GM10847 (cell line): ENCODE data around the gene DNAJC2.
A peak's percentile ranks its signal among the peaks of the same experiment; 100 is the strongest.

ENCODE experiments used
- POLR2A ChIP-seq: IDR thresholded peaks from 2 replicates; pipeline ENCODE4 v1.6.1; 2011; ENCODE audit not compliant: insufficient read length; ENCODE audit errors: extremely low read depth

The DNAJC2 gene, protein sequence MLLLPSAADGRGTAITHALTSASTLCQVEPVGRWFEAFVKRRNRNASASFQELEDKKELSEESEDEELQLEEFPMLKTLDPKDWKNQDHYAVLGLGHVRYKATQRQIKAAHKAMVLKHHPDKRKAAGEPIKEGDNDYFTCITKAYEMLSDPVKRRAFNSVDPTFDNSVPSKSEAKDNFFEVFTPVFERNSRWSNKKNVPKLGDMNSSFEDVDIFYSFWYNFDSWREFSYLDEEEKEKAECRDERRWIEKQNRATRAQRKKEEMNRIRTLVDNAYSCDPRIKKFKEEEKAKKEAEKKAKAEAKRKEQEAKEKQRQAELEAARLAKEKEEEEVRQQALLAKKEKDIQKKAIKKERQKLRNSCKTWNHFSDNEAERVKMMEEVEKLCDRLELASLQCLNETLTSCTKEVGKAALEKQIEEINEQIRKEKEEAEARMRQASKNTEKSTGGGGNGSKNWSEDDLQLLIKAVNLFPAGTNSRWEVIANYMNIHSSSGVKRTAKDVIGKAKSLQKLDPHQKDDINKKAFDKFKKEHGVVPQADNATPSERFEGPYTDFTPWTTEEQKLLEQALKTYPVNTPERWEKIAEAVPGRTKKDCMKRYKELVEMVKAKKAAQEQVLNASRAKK

DNA sequence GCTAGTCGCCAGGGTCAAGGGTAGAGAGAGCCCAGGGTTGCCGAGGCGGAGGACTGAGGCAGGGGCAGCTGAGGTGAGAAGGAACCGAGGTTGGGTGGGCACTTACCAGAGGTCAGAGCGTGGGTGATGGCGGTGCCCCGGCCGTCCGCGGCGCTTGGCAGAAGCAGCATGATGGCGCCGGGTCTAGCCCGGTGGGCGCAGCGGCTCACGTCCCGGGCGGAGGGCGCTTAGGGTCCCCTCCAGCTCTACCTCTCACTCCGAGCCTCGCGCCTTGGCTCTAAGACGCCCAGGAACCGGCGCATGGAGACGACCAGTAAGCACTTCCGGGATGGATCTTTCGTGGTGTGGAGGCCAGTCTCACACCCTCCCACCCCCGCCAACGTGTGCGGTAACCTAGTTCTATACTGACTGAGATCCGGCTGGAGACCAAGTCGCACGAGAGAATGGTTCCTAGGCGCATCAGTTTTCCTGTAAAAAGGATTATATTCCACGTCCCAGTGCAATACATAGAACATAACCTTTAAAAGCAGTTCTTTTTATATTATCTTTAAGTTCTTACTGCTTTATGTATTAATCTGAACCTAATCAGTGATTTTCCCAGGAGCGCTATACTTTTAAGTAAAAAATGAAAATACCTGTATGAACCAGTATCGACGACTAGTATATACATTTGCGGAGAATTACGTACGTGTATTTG lies at the start of gene DNAJC2:
DNAJC2 (minus strand) TSS at position 315 of the 697 bp plus-strand sequence; CDS start at position 170, 145 bp downstream.
- TF ChIP-seq POLR2A, result peak; percentile 84

DNA sequence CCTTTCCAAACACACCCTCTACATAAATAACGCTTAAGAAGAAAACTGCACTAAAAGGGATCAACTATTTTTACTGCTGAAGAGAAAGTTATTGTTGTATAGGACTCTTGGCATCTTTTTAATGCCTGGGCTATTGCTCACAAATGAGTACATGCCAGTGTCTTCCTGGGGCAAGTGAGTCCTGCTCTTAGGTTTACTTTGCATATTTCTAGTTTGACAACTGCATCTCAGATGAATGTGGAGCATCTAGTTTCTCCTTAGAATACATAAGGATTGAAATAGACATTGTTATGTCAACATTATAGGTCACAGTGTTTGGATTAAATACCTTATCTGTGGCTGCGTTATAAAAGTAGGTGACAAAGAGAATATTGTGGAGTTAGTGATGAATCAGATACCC lies 47.4 kb upstream of the DNAJC2 start:
- TF ChIP-seq POLR2A, result no peak

DNA sequence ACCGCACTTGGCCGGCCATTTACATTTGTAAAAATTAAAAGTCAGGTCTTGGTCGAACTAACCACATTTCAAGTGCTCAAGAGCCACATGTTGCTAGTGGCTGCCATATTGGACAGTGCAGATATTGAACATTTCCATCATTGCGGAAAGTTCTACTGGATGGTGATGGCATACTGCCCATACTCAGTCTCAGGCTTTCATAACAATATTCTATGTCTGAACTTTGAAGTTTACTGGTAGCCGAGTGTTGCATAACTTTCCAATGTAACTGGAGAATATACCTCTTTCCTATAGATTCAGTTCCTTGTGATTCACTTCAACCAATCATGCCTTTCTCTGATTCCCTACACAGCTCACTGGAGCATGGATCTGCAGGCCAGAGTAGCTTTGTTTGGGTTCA lies 46.6 kb upstream of the DNAJC2 start:
- no peak for TF ChIP-seq POLR2A

DNA sequence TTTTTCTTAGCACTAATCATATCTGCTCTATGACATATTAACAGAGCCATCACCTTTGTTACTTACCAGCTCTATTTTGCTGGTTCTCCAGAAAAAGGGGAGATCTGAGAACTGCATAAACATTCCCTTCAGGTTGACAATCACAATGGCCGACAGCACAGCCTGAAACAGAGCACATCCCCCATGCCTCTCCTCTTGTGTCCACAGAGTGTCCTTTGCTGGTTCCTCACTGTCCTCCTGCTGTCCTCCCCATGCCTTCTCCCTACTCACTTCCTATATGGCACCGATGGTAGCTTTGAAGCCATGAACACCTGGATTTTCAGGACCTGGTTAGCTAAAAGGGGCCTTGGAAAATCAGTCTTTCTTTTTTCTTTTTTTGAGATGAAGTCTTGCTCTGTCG lies 44.7 kb upstream of the DNAJC2 start:
- TF ChIP-seq POLR2A, result no peak

DNA sequence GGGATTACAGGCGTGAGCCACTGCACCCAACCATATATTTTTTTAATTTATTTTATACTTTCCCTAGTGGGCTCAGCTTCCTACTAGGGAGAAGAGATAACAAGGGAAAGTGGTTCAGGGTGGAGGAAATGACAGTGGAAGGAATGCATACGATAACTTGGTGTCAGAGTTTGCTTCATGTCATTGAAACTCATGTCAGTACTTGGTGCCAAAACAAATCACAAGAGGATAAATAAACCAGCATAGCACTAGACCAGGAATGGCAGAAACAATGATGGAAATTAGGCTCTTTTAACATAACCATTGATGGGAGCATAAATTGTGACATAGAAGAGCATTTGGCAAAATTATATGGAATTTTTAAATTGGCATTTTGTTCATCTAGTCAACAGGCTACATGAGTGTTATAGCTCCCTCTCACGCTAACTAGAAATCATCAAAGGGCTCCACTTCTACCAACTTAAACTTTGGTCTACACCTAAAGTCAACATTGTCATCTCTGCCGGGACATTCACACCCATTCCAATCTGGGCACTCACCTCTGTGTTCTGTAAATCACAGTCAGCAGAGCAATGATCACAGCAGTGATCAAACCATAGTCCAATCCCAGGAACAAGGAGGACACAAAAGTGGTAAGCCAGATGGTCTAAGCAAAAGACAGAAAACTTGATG lies 44.0 kb upstream of the DNAJC2 start:
- TF ChIP-seq POLR2A, result no peak

DNA sequence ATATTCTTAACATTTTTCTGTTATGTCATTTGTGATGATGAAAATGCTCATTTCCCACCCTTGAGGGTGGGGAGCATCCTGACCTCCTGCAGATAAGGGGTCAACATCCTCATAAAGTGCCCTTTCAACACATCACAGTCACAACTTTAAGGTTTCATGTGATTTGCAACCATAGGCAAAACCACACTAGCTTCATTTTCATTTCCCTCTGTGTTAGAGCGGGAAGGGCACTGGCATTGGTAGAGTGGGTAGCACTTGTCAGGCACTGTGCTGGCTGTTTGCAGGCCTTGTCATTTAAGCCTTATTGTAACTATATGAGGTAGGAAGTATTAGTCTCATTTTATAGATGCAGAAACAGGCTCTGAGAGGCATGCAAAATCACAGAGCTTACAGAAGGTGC lies 42.7 kb upstream of the DNAJC2 start:
- no peak for TF ChIP-seq POLR2A

DNA sequence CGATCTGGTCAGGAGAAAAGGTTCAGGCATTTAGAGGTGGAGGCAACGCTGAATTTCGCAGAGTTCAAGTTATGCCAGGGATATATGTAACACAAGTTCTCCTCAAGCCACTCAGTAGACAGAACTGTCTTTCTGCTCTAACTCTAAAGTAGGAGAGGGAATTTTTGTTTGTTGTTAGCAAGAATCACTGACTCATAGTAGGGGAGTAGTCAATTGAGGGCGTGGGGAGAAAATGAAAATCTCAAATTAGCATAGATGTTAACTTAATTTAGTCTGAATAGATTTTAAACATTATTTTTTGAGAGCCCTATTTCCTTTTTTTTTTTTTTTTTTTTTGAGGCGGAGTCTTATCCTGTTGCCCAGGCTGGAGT lies 37.5 kb upstream of the DNAJC2 start:
- TF ChIP-seq POLR2A, result no peak

DNA sequence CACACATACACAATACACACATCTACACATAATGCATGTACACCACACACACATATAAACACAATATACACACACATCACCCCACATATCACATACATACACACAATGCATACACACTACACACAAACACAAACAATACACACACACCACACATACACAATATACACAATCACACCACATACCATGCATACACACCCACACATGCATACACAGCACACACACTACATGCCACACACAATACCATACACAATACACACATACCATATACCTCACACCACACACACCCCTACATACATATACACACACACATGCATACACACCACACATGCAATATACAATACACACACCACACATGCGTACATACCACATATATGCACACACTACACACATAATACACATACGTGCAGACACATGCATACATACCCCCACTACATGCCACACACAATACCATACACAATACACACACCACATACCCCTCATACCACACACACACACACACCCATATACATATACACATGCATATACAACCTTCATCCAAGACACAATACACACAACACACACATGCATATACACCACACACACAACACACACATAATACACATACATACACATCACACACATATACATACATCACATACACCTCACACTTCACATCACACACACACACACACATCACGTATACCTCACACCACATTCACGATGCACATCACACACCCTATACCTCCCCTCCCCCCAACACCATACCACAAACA lies 36.9 kb upstream of the DNAJC2 start:
- no peak for TF ChIP-seq POLR2A

DNA sequence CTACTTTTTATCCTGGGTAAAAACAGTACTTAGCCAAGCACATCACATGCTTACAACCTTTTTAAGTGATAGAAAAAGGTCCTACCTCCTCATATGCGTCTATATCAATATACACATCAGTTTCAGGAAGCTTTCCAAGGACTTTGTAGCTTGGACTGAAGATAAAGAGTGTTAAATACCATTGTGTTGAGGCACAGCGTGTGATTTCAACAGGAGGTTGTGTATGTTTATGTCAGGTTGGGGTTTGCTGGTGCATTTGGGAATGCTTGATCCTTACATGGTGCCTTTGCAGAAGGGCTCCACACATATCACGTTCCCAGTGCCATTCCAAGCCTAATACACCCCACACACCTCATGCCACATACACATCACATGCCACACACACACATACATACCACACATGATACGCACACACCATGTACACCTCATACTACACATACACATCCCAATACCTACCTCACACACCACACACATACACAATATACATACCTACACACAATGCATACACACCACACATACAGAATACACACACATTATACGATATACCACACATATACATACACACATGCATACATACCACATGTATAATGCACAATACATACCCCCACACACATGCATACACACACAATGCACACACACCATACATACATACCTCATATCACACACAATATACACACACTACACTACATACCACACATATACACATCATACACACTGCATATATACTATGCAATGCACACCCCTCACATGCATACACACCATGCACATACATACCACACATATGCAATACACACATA lies 36.0 kb upstream of the DNAJC2 start:
- no peak for TF ChIP-seq POLR2A

DNA sequence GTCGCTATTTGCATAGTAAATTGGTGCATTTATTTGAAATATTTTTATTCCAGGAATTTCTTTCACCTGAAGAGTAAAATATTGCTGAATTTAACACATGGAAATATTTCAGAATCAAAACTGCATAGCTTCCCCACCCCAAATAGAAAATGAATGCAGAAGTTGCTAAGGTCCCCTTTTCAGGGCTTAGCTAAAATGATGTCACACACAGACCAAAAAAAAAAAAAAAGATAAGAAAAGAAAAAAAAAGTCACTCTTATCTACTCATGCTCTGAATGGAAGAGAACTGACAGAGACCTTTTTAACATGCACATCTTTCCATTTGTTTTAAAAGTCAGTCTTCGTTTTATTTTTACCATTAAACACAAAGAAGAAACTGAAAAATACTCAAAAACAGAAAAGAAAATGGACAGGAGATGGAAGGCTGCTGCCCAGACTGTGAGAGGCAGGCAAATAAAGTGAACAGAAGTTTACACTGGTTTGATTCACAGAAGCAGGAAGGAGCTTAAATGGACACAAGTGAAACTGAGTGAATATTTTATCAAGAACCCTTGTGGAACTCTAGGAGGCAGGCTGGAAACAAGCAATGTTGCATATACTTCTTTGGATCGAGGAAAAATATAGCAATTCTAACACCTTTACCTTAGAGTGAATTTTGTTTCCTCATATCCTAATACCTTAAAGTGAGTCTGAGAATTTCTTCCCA lies 34.9 kb upstream of the DNAJC2 start:
- no peak for TF ChIP-seq POLR2A

DNA sequence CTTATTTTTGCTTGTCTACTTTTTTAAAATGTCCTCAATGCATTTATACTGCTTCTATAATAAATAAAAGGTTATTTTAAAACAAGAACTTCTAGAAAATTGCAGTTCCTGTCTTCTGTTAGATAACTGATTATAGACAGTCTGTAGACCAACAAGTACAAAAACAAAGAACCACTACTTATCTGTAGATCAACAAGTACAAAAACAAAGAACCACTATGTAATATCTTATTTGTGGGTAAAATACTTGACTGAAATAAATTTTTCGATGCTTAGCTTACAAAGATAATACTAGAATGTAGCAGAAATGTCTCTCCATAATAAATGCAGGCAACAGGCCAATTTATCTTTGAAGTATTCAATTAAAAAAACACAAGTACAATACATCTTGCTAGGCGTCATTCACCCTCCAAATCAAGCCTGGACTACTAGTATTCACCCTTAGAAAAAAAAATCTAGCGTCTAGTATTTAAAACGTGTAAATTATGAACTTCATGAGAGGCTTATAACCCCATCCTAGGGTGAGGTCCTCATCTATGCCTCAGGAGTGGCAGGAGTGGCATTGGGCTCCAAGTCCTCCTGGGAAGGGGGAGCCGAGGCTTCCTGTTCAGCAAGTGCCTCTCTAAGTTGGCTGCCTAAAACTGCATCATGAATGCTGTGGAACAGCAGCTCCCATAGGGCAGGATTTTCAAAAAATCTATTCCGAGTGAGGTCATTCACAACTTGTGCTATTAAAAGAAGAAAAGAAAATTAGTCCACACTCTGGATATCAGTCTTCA lies 29.5 kb upstream of the DNAJC2 start:
- no peak for TF ChIP-seq POLR2A

DNA sequence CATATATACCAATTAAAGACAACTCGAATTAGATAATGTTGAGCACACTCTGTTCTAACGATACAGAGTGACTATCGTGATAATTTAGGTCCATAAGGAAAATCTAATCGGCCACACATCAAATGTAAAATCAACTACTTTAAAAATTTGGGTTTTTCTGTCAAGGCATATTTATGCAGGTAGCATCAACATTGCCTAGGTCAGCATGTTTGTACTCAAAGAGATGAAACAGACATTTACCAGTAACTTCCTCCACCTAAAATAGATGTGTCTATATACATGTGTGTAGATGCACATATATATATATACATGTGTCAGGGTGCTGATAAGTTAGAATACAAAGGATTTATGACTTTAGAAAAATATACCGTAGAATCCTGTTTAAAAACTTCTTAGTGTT lies 24.9 kb upstream of the DNAJC2 start:
- no peak for TF ChIP-seq POLR2A

DNA sequence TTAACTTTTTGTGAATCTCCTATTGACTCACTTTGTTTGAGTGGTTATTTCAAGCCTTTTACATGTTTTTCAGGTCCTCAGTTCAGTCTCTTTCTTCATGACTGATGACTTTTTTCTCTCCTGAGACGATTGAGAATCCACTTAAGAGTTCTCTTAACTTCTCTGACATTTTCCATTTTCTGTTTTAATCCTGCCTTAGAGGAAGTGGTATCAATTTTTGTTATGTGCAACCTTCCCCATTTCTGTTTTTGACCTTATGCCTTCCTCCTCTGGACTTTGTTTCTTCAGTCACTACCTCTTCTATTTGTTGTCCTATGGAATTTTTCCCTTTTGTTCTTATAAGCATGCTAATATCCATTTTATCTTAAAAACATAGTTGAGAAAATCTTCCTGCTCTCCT lies 5.2 kb upstream of the DNAJC2 start:
- no peak for TF ChIP-seq POLR2A
